ENCODE data around the gene MAGIX.
A peak's percentile ranks its signal among the peaks of the same experiment; 100 is the strongest.

Gene MAGIX

GRCh38 chrX:49186125-49187027 is 23.8 kb downstream of the MAGIX start, which contains the start of gene PRICKLE3 (continued):
- TF ChIP-seq ZNF112 (tag by site-specific recombination; IDR thresholded peaks at IDR 0.05) (no peak), ZNF302 (tag by site-specific recombination; IDR thresholded peaks at IDR 0.05; ENCODE audit: low read depth) (no peak), KLF8 (tag by site-specific recombination; IDR thresholded peaks at IDR 0.05) (peak; percentile 30; the same call in 1 of the 2 replicates), ZNF670 (tag by site-specific recombination; IDR thresholded peaks at IDR 0.05; ENCODE audit: low read depth) (no peak), ZNF2 (tag by site-specific recombination; IDR thresholded peaks at IDR 0.05) (peak; percentile 63; the same call in 1 of the 2 replicates), ZNF335 (tag by site-specific recombination; conservative IDR thresholded peaks at IDR 0.05) (peak; percentile 58), SP2 (tag by site-specific recombination; IDR thresholded peaks at IDR 0.05) (peak; percentile 70), PRDM10 (tag by site-specific recombination; IDR thresholded peaks at IDR 0.05) (0 out of 2 replicates have a peak, but pooled peaks have one; percentile 59), ZNF704 (tag by site-specific recombination; IDR thresholded peaks at IDR 0.05) (no peak), ZNF423 (tag by site-specific recombination; IDR thresholded peaks at IDR 0.05) (peak; percentile 57; the same call in 1 of the 2 replicates), PRDM4 (tag by site-specific recombination; IDR thresholded peaks at IDR 0.05) (no peak), ZNF610 (tag by site-specific recombination; IDR thresholded peaks at IDR 0.05; ENCODE audit: borderline replicate concordance) (no peak), KLF1 (tag by site-specific recombination; IDR thresholded peaks at IDR 0.05) (peak; percentile 44; the same call in 1 of the 2 replicates), ZNF549 (tag by site-specific recombination; IDR thresholded peaks at IDR 0.05) (no peak), ZNF311 (tag by site-specific recombination; IDR thresholded peaks at IDR 0.05; ENCODE audit: borderline replicate concordance) (no peak), ZBTB8A (tag by site-specific recombination; IDR thresholded peaks at IDR 0.05) (peak; percentile 91), ZNF837 (tag by site-specific recombination; IDR thresholded peaks at IDR 0.05) (no peak), WT1 (tag by site-specific recombination; IDR thresholded peaks at IDR 0.05) (0 out of 2 replicates have a peak, but pooled peaks have one; percentile 13), ZNF394 (tag by site-specific recombination; IDR thresholded peaks at IDR 0.05; ENCODE audit: borderline replicate concordance) (no peak), KLF10 (tag by site-specific recombination; IDR thresholded peaks at IDR 0.05) (peak; percentile 18; the same call in 1 of the 2 replicates), ZNF777 (tag by site-specific recombination; IDR thresholded peaks at IDR 0.05; ENCODE audit: borderline replicate concordance) (no peak), SCRT2 (tag by site-specific recombination; IDR thresholded peaks at IDR 0.05) (no peak), ZNF221 (tag by site-specific recombination; IDR thresholded peaks at IDR 0.05; ENCODE audit: borderline replicate concordance) (no peak), ZNF785 (tag by site-specific recombination; IDR thresholded peaks at IDR 0.05) (no peak), REPIN1 (tag by site-specific recombination; IDR thresholded peaks at IDR 0.05; ENCODE audit: low read depth) (no peak; the same call in 1 of the 2 replicates), ZNF10 (tag by site-specific recombination; IDR thresholded peaks at IDR 0.05) (no peak), ZNF280C (tag by site-specific recombination; IDR thresholded peaks at IDR 0.05) (no peak), ZNF654 (tag by site-specific recombination; IDR thresholded peaks at IDR 0.05; ENCODE audit: low read depth) (no peak), ZBTB7A (tag by site-specific recombination; IDR thresholded peaks at IDR 0.05; ENCODE audit: low read depth) (no peak), MZF1 (tag by site-specific recombination; IDR thresholded peaks at IDR 0.05; ENCODE audit: borderline replicate concordance) (no peak), ZNF501 (tag by site-specific recombination; IDR thresholded peaks at IDR 0.05) (0 out of 2 replicates have a peak, but pooled peaks have one; percentile 64)

Measured in HEK293 (cell line).